Activated CD4-positive, CD25-positive, alpha-beta regulatory T cell treated with anti-CD3 and anti-CD28 coated beads, Interleukin-2, amount 50 U/mL, for 16 hours (primary cell): ENCODE measurements around the gene PLIN5.

Experiments used
- DNase-seq: peaks from one replicate; pipeline ENCODE4 v3.0.0-alpha.2; 2020; ENCODE audit warnings: low read depth, low spot score

The PLIN5 gene

GRCh38 chr19:4487572-4487971 lies 47.5 kb downstream of the PLIN5 start:
- DNase-seq = no peak

GRCh38 chr19:4483385-4483784 lies 51.6 kb downstream of the PLIN5 start:
- DNase-seq = no peak

- DNase-seq = no peak
Observed at GRCh38 chr19:4482721-4483364, 52.2 kb downstream of the PLIN5 start.

GRCh38 chr19:4477034-4477801 lies 57.8 kb downstream of the PLIN5 start:
- DNase-seq = no peak

- no peak for DNase-seq
Observed at GRCh38 chr19:4474514-4475022, 60.5 kb downstream of the PLIN5 start.

GRCh38 chr19:4473763-4474513 lies 61.1 kb downstream of the PLIN5 start:
- no peak for DNase-seq

GRCh38 chr19:4473011-4473762 lies 61.8 kb downstream of the PLIN5 start:
- DNase-seq = no peak
